HG02885 (cell line): ENCODE measurements around the gene POLE.

ENCODE experiments used
- ATAC-seq: cut with Tn5 transposase; IDR thresholded peaks from one replicate; pipeline ENCODE4 v1.9.1; 2021; ENCODE audit warnings: mild to moderate bottlenecking; ENCODE audit not compliant: unreplicated experiment, poor library complexity

POLE gene

GRCh38 chr12:132635076-132635955 lies 51.8 kb downstream of the POLE start:
- ATAC-seq, result no peak

GRCh38 chr12:132634411-132634990 lies 52.6 kb downstream of the POLE start:
- no peak for ATAC-seq

- ATAC-seq, result no peak
These were observed 53.2 kb downstream of the POLE start for GRCh38 chr12:132633901-132634300.

GRCh38 chr12:132633398-132633797 lies 53.7 kb downstream of the POLE start:
- no peak for ATAC-seq

- no peak for ATAC-seq
These were observed 54.5 kb downstream of the POLE start for GRCh38 chr12:132632521-132633228.

GRCh38 chr12:132631666-132632065 lies 55.5 kb downstream of the POLE start:
- ATAC-seq, result no peak

- no peak for ATAC-seq
These were observed 56.5 kb downstream of the POLE start for GRCh38 chr12:132630672-132631071.

GRCh38 chr12:132629330-132629729 lies 57.8 kb downstream of the POLE start:
- no peak for ATAC-seq

- no peak for ATAC-seq
These were observed 61.3 kb downstream of the POLE start for GRCh38 chr12:132625731-132626430.

- no peak for ATAC-seq
These were observed 62.1 kb downstream of the POLE start for GRCh38 chr12:132624910-132625630.

- ATAC-seq, result no peak
These were observed 62.8 kb downstream of the POLE start for GRCh38 chr12:132624186-132624855.

GRCh38 chr12:132623072-132623869 lies 63.9 kb downstream of the POLE start:
- no peak for ATAC-seq

GRCh38 chr12:132622437-132623071 lies 64.6 kb downstream of the POLE start:
- ATAC-seq, result no peak

GRCh38 chr12:132621657-132622435 lies 65.3 kb downstream of the POLE start:
- ATAC-seq, result no peak

GRCh38 chr12:132620899-132621656 lies 66.1 kb downstream of the POLE start:
- ATAC-seq, result no peak

- ATAC-seq, result no peak
These were observed 66.8 kb downstream of the POLE start for GRCh38 chr12:132620113-132620898.
